Heart left ventricle (tissue), 16 donors: ENCODE data around the gene SIGLEC1. TPM values are rescaled to one million over a fixed set of nuclear protein-coding genes. Genes with fewer than 3 reads are reported as not detected.

Source experiments
- ATAC-seq, 4 donors: fragments of 200-7000 bp; cut with Tn5 transposase; one replicate each; pipeline ENCODE4 v1.9.1; 2020 to 2022; ENCODE audit warnings: moderate library complexity in 4 of 4, mild to moderate bottlenecking in 3 of 4, moderate number of reproducible peaks in 1 of 4
- DNase-seq, 5 donors: peaks; one replicate each; pipeline ENCODE4 v3.0.0-alpha.2; 2020
- H3K27ac ChIP-seq, 12 donors: fragments of 200-600 bp; sonication (generic) in 4 of 12; one replicate each; pipeline versions ENCODE4 v1.5.0 to v1.8.0; 2016 to 2022; ENCODE audit warnings: mild to moderate bottlenecking in 2 of 12
- H3K27me3 ChIP-seq, 9 donors: fragments of 200-600 bp; sonication (generic) in 2 of 9; one replicate each; pipeline versions ENCODE4 v1.5.1 to v1.8.0; 2016 to 2022; ENCODE audit warnings: mild to moderate bottlenecking in 3 of 9
- H3K36me3 ChIP-seq, 9 donors: fragments of 200-600 bp; sonication (generic) in 2 of 9; one replicate each; pipeline versions ENCODE4 v1.5.0 to v1.8.0; 2018 to 2022; ENCODE audit warnings: mild to moderate bottlenecking in 2 of 9
- H3K4me1 ChIP-seq, 12 donors: fragments of 200-600 bp; sonication (generic) in 4 of 12; one replicate each; pipeline versions ENCODE4 v1.5.0 to v1.8.0; 2016 to 2022; ENCODE audit warnings: mild to moderate bottlenecking in 3 of 12
- H3K4me3 ChIP-seq, 12 donors: fragments of 200-600 bp; sonication (generic) in 4 of 12; one replicate each; pipeline versions ENCODE4 v1.5.0 to v1.8.0; 2017 to 2022; ENCODE audit warnings: mild to moderate bottlenecking in 9 of 12, moderate library complexity in 4 of 12
- H3K9me3 ChIP-seq, 12 donors: fragments of 200-600 bp; sonication (generic) in 4 of 12; one replicate each; pipeline versions ENCODE4 v1.5.0 to v1.8.0; 2016 to 2022; ENCODE audit warnings: mild to moderate bottlenecking in 1 of 12
- CTCF ChIP-seq, 12 donors: fragments of 200-600 bp; sonication (generic) in 4 of 12; IDR thresholded peaks; one replicate each; pipeline versions ENCODE4 v1.5.0 to v1.8.0; 2018 to 2022; ENCODE audit warnings: antibody characterized with exemption in 12 of 12, mild to moderate bottlenecking in 5 of 12
- POLR2A ChIP-seq, 2 donors: fragments of 450-650 bp; IDR thresholded peaks; one replicate each; pipeline ENCODE4 v1.6.1; 2017; ENCODE audit warnings: antibody characterized with exemption in 2 of 2, mild to moderate bottlenecking in 2 of 2, moderate library complexity in 2 of 2
- WGBS, 4 donors: extraction: QIAGEN DNeasy Blood & Tissue Kit in 2 of 4; methylation state at CpG; one replicate each; pipeline versions ENCODE4 v1.1.5 to v1.1.7; 2013 to 2018; 5-methylcytosine and 5-hydroxymethylcytosine counted together
- intact Hi-C, 10 donors: fragments of 100-400 bp; cut with DNase I; formaldehyde crosslinking; loops; one replicate each; pipeline versions ENCODE4 v1.11.1 to v1.14.2; 2022
- polyA plus RNA-seq, 2 donors: library from polyadenylated mRNA; stranded (reverse); fragments of 200-250 nt; gene quantifications; one replicate each; pipeline ENCODE4 v1.2.3, GENCODE V29; 2013
- total RNA-seq, 9 donors: library from RNA; depleted of rRNA in 2 of 9; stranded (reverse); fragments of >200 nt in 2 of 9; fragmentation: NEBNext Ultra II Directional in 3 of 9; extraction: Animal tissue kit (Norgen Biotek cat#: 25700) in 3 of 9; gene quantifications; one replicate each; pipeline versions ENCODE4 v1.1.0 to v1.2.4, GENCODE V29; 2016 to 2023
- donor health status: ischemic (EF 13 %, LVEDD 7.1; RV severe dilation, severe dysfunction).
- donor health status: healthy with polysubstance abuse.
- donor health status: DM: no; HTN: yes; CAD: no.
- donor health status: DM: no; HTN: no; CAD: no.
- donor health status: ischemic (EF 25% LVEDD 6.9; RV normal size, moderate dysfunction).
- donor health status: ischemic (EF 25% LVEDD 5.7; RV mildly dilated, moderate dysfunction).
- donor health status: healthy.
- donor health status: DM: yes; HTN: yes; CAD: no.
- donor health status: ischemic (EF 35%, LVEDD 5.7; RV mildly dilated, moderate dysfunction).
- donor health status: nonischemic (EF 11% LVEDD 7.7; RV severe dilation, severe dysfunction).
- donor health status: DM: yes; HTN: yes; CAD: no.
- donor health status: PGD.
- donor health status: ischemic (EF 29% LVEDD 5.4; RV normal size, mild dysfunction).
- donor health status: nonischemic (EF 23%, LVEDD 6.1; RV moderate dilation, normal function).

The SIGLEC1 gene
- total and polyA plus RNA-seq, 11 donors = 1.5 to 51.9 (median 5.7) TPM

DNA sequence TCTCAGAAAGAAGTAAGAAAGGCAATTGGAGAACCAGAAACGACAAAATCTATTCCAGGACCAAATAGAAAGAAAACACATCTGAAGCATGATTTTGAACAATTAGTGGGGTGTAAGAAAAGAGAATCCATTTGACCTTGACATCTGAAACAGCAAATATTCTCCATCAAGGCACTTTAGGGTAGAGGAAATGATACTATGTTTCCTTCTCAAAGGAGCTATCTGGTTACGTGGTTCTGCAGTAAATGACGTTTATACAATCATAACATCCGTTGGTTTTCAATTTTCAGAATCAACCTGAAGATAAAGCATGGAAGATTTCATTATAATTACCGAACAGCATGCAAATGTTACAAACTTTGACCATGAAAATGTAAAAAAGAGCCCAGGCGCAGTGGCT is 8.2 kb upstream of the SIGLEC1 start:
- Histone ChIP-seq H3K4me1 (no peaks in the 10 kb centered on the region), H3K27me3 (peaks cover 0 to 4% (median 0%) of the 10 kb centered on the region in 9 donors), H3K4me3 (no peak overlapping the region), H3K36me3 (no peaks in the 10 kb centered on the region), H3K27ac (no peak overlapping the region), H3K9me3 (no peaks in the 10 kb centered on the region)
- TF ChIP-seq CTCF (IDR thresholded peaks at IDR 0.05) (no peak), POLR2A (IDR thresholded peaks at IDR 0.05) (no peak)
- intact Hi-C loops = no loop called here
- DNase-seq = no peak
- 61 to 73% (median 67%) methylated on average over 6 of the region's 6 CpGs for WGBS, 4 donors
- ATAC-seq = no peak

- no peak for TF ChIP-seq CTCF (IDR thresholded peaks at IDR 0.05)
- no peak for TF ChIP-seq POLR2A (IDR thresholded peaks at IDR 0.05)
- intact Hi-C loops = no loop called here
- no peak overlapping the region for H3K4me3 ChIP-seq
- no peak overlapping the region for H3K27ac ChIP-seq
- WGBS, 4 donors = 82 to 88% (median 86%) methylated on average over 2 of the region's 2 CpGs
- no peaks in the 10 kb centered on the region for H3K36me3 ChIP-seq
- H3K9me3 ChIP-seq = no peaks in the 10 kb centered on the region
- DNase-seq (no peak), ATAC-seq (no peak)
- H3K27me3 ChIP-seq = peaks cover 0 to 4% (median 0%) of the 10 kb centered on the region in 9 donors
- no peaks in the 10 kb centered on the region for H3K4me1 ChIP-seq
Measured at GRCh38 chr20:3720068-3720467, 7.7 kb upstream of the SIGLEC1 start.

DNA sequence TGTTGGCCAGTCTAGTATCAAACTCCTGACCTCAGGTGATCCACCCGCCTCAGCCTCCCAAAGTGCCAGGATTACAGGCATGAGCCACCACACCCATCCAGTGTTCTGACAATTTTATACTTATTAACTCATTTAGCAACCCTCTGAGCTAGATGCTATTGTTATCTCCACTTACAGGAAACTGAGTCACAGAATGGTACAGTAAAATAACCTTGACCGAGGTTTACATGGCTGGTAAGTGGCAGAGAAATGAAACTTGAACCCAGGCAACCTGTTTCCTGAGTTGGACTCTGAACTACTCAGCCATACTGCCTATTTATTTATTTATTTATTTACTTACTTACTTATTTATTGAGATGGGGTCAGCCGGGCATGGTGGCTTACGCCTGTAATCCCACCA is 6.6 kb upstream of the SIGLEC1 start:
- intact Hi-C loops = loop anchor here in 8 of 10 donors (5.0 to 10.0 kb wide), 6 partner anchors 33 to 366 kb away; partner anchors contain the start of genes ADISSP (in 2 of the 8) and MAVS (in 1 of the 8)
- peak in 1 of 5 donors; percentile 28 for DNase-seq
- 87 to 92% (median 90%) methylated on average over 4 of the region's 4 CpGs for WGBS, 4 donors
- Histone ChIP-seq H3K4me1 (peaks cover 0 to 7% (median 0%) of the 10 kb centered on the region in 12 donors), H3K27me3 (peaks cover 0 to 4% (median 0%) of the 10 kb centered on the region in 9 donors), H3K4me3 (no peak overlapping the region), H3K27ac (no peak overlapping the region), H3K36me3 (no peaks in the 10 kb centered on the region), H3K9me3 (no peaks in the 10 kb centered on the region)
- no peak for ATAC-seq
- TF ChIP-seq POLR2A (IDR thresholded peaks at IDR 0.05) = no peak

GRCh38 chr20:3716195-3716834 is 3.9 kb upstream of the SIGLEC1 start:
- Histone ChIP-seq H3K36me3 (no peaks in the 10 kb centered on the region), H3K27me3 (peaks cover 0 to 4% (median 0%) of the 10 kb centered on the region in 9 donors), H3K9me3 (no peaks in the 10 kb centered on the region), H3K27ac (no peak overlapping the region), H3K4me3 (no peak overlapping the region), H3K4me1 (peaks cover 0 to 24% (median 0%) of the 10 kb centered on the region in 12 donors)
- WGBS, 4 donors = 78 to 84% (median 82%) methylated on average over 4 of the region's 4 CpGs
- ATAC-seq = peak; percentile 59 to 74 (median 67)
- TF ChIP-seq CTCF (IDR thresholded peaks at IDR 0.05) = peak; percentile 54 to 84 (median 74)
- TF ChIP-seq POLR2A (IDR thresholded peaks at IDR 0.05) = no peak
- peak in 4 of 5 donors; percentile 44 to 70 (median 52) for DNase-seq
- intact Hi-C loops = loop anchor here in 9 of 10 donors (2.0 to 10.0 kb wide), 7 partner anchors 36 to 368 kb away; partner anchors contain the start of genes ADISSP (in 2 of the 9) and MAVS (in 1 of the 9)
